Adipocyte (in vitro differentiated cells): ENCODE results near the gene WWC1.

Experiments used
- DNase-seq: peaks from one replicate; pipeline ENCODE4 v3.0.0-alpha.2; 2015; ENCODE audit warnings: low read depth
- H3K27me3 ChIP-seq: replicated peaks from 2 replicates; pipeline ENCODE4 v1.7.0; 2013; ENCODE audit warnings: mild to moderate bottlenecking, low read length, moderate library complexity; ENCODE audit not compliant: control insufficient read depth, insufficient read depth
- H3K36me3 ChIP-seq: 2 replicates; pipeline ENCODE4 v1.7.0; 2013; ENCODE audit warnings: low read length, mild to moderate bottlenecking, moderate library complexity; ENCODE audit not compliant: control insufficient read depth, insufficient read depth, severe bottlenecking
- H3K4me1 ChIP-seq: 2 replicates; pipeline ENCODE4 v1.7.0; 2013; ENCODE audit warnings: mild to moderate bottlenecking, low read length, moderate library complexity; ENCODE audit not compliant: control insufficient read depth, insufficient read depth
- H3K4me3 ChIP-seq: 2 replicates; pipeline ENCODE4 v1.7.0; 2013; ENCODE audit warnings: mild to moderate bottlenecking, low read length, moderate library complexity
- H3K9ac ChIP-seq: 2 replicates; pipeline ENCODE4 v1.7.0; 2013; ENCODE audit warnings: mild to moderate bottlenecking, low read length, moderate library complexity
- H3K9me3 ChIP-seq: 2 replicates; pipeline ENCODE4 v1.7.0; 2013; ENCODE audit warnings: mild to moderate bottlenecking, low read length, moderate library complexity; ENCODE audit not compliant: control insufficient read depth

Gene WWC1

DNA sequence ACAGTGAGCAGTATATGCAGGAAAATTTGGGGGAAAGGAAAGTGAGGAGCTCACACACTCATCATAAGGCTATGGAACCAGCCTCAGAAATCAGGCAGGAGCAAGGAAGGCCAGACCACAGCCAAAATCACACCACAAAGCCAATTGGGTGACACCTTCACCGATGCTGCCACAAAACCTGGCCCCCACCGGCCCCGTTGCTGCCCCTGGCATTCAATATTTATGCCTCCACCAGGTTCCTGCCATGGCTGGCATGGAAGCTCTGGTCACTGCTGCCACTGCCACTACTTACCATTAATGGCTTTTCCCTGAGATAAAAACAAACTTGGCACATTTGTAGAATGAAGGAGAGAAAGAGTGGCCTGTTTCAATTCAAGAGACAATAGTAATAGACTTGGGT is 166.1 kb downstream of the WWC1 start:
- Histone ChIP-seq H3K4me1 (no peaks in the 10 kb centered on the region), H3K4me3 (no peak overlapping the region), H3K9me3 (peaks cover 6% of the 10 kb centered on the region), H3K36me3 (peaks cover 13% of the 10 kb centered on the region), H3K27me3 (no peaks in the 10 kb centered on the region), H3K9ac (no peak overlapping the region)
- DNase-seq, result no peak

DNA sequence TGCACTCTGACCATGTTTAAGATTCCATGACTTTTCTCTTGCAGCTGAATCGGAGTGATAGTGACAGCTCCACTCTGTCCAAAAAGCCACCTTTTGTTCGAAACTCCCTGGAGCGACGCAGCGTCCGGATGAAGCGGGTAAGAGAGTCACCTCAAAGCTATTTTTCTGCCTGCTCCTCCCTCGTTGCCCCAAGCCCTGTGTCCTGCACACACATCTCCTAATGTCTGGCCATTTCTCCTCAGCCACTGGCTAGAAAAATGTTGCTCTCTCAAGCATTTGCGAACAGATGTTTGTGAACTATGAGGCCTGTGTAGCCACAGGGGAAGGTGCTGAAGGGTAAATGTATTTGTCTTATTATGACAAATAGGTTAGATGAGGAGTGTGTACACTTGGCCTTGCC is 169.2 kb downstream of the WWC1 start:
- H3K36me3 ChIP-seq, result peaks cover 13% of the 10 kb centered on the region
- no peak overlapping the region for H3K4me3 ChIP-seq
- no peaks in the 10 kb centered on the region for H3K4me1 ChIP-seq
- DNase-seq, result no peak
- H3K9me3 ChIP-seq, result peaks cover 6% of the 10 kb centered on the region
- H3K27me3 ChIP-seq, result no peaks in the 10 kb centered on the region
- no peak overlapping the region for H3K9ac ChIP-seq

DNA sequence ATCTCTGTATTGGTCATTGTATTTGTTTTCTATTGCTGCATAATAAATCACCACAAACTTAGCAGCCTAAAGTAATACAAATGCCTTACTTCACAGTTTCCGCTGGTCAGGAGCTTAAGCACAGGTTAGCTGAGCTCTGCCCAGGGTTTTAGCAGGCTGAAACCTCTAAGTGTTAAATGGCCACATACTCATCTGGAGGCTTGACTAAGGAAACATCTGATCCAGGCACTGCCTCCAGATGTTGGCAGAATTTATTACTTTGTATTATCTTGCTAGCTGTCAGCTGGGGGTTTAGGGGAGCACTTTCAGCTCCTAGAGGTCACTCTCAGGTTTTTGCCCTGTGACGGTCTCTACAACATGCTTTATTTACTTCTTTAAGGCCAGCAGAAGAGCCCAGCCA is 171.6 kb downstream of the WWC1 start:
- H3K27me3 ChIP-seq, result no peaks in the 10 kb centered on the region
- H3K36me3 ChIP-seq, result peaks cover 6% of the 10 kb centered on the region
- no peak for DNase-seq
- no peaks in the 10 kb centered on the region for H3K4me1 ChIP-seq
- H3K9me3 ChIP-seq, result peaks cover under 1% of the 10 kb centered on the region
- no peak overlapping the region for H3K4me3 ChIP-seq
- H3K9ac ChIP-seq, result no peak overlapping the region

DNA sequence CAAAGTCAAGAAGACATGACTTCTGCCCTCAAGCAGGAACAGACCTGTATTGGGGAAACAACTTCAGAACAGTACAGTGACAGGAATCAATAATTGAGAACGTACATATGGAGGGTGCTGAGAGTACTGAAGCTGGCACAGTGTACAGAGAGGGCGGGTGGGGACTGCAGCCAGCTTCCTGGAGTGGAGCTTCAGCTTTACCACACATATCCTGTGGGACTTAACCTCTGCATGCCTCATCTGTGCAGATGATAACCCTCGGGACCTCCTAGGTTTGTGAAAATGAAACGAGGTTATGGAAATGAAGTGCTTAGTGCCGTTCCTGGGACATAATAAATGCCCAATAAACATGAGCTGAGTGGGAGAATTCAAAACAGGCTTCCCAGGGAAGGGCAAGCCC is 172.8 kb downstream of the WWC1 start:
- no peak for DNase-seq
- Histone ChIP-seq H3K9ac (no peak overlapping the region), H3K36me3 (no peaks in the 10 kb centered on the region), H3K9me3 (no peaks in the 10 kb centered on the region), H3K27me3 (no peaks in the 10 kb centered on the region), H3K4me3 (no peak overlapping the region), H3K4me1 (no peaks in the 10 kb centered on the region)

DNA sequence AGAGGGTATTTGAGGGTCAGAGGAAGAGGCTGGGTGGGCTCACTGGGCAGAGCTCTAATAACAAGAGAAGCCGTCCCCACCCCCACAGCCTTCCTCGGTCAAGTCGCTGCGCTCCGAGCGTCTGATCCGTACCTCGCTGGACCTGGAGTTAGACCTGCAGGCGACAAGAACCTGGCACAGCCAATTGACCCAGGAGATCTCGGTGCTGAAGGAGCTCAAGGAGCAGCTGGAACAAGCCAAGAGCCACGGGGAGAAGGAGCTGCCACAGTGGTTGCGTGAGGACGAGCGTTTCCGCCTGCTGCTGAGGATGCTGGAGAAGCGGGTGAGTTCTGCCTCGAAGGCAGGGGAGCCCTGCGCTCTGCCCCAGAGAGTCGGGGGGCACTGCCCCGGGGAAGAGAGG is 173.2 kb downstream of the WWC1 start:
- no peaks in the 10 kb centered on the region for H3K27me3 ChIP-seq
- DNase-seq, result no peak
- H3K9ac ChIP-seq, result no peak overlapping the region
- H3K36me3 ChIP-seq, result no peaks in the 10 kb centered on the region
- no peak overlapping the region for H3K4me3 ChIP-seq
- H3K4me1 ChIP-seq, result no peaks in the 10 kb centered on the region
- no peaks in the 10 kb centered on the region for H3K9me3 ChIP-seq

DNA sequence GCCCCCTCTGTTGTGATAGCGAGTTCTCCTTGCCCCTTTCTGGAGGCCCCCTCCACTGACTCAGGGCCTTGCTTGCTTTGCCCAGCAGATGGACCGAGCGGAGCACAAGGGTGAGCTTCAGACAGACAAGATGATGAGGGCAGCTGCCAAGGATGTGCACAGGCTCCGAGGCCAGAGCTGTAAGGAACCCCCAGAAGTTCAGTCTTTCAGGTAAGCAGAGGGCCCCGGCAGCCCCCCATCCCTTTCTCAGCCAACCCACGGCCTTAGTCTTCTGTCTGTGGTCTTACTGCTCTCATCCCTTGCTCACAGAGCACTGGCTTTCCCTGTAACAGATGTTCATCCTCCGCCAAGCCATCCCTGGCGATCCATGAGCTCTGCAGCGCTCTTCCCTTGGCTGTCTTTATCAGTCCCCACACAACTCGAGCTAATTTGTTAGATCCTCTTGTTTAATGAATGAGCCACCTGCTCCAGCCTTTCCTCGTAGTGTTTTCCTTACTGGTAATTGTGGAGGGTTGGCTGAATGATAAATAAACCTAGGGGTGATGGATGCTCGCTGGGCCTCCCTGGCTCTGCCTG is 176.4 kb downstream of the WWC1 start:
- no peaks in the 10 kb centered on the region for H3K9me3 ChIP-seq
- H3K9ac ChIP-seq, result no peak overlapping the region
- no peaks in the 10 kb centered on the region for H3K27me3 ChIP-seq
- H3K36me3 ChIP-seq, result no peaks in the 10 kb centered on the region
- H3K4me3 ChIP-seq, result no peak overlapping the region
- peaks cover 16% of the 10 kb centered on the region for H3K4me1 ChIP-seq
- DNase-seq, result no peak

DNA sequence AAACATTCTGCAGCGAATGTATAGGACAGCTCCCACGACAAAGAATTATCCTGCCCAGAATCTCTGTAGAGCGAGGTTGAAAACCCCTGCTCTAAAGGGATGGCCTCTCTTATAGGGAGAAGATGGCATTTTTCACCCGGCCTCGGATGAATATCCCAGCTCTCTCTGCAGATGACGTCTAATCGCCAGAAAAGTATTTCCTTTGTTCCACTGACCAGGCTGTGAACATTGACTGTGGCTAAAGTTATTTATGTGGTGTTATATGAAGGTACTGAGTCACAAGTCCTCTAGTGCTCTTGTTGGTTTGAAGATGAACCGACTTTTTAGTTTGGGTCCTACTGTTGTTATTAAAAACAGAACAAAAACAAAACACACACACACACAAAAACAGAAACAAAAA is 177.4 kb downstream of the WWC1 start:
- H3K4me1 ChIP-seq, result peaks cover 17% of the 10 kb centered on the region
- no peak overlapping the region for H3K9ac ChIP-seq
- H3K4me3 ChIP-seq, result no peak overlapping the region
- DNase-seq, result peak; percentile 31
- no peaks in the 10 kb centered on the region for H3K36me3 ChIP-seq
- no peaks in the 10 kb centered on the region for H3K27me3 ChIP-seq
- H3K9me3 ChIP-seq, result no peaks in the 10 kb centered on the region

DNA sequence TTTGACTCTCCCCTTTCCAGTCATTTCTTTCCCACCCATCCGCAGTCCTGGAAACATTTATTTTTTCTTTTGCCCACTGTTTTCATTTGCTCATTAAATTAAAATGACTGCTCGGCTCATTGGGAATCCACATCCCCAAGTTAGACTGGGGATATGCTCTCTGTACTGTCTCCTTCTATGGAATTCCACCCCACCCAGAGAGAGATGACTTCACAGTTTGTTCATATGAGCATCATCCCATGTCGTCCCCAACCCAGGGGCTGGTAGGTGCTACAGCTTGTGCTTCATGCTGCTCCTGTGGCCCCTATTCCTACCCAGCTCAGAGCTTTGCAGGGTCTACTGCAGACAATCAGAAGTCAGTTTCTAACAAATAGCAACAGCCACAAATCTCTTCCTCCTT is 178.4 kb downstream of the WWC1 start:
- no peak overlapping the region for H3K9ac ChIP-seq
- H3K9me3 ChIP-seq, result no peaks in the 10 kb centered on the region
- no peak for DNase-seq
- H3K36me3 ChIP-seq, result no peaks in the 10 kb centered on the region
- no peaks in the 10 kb centered on the region for H3K27me3 ChIP-seq
- peaks cover 17% of the 10 kb centered on the region for H3K4me1 ChIP-seq
- H3K4me3 ChIP-seq, result no peak overlapping the region

DNA sequence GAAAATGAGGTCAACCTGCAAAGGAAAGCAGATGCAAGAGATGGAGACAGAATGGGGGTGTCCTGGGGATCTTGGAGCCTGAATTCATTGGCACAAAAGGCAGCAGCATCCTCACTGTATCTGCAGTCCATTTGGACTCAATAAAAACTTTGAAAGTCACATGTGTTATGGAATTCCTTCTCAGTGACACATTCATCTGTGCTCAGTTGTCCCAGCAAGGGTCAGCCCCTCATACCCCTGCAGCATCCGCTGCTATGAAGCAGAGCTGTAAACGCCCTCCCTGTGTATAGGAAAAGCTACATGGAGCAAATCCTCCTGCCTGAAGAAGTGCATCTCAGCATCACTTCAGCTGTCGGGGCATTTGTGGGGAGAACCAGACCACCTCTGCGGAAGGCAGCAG is 180.3 kb downstream of the WWC1 start:
- H3K9ac ChIP-seq, result no peak overlapping the region
- no peaks in the 10 kb centered on the region for H3K27me3 ChIP-seq
- no peaks in the 10 kb centered on the region for H3K36me3 ChIP-seq
- no peak overlapping the region for H3K4me3 ChIP-seq
- no peaks in the 10 kb centered on the region for H3K9me3 ChIP-seq
- H3K4me1 ChIP-seq, result peaks cover 19% of the 10 kb centered on the region
- DNase-seq, result peak; percentile 27

DNA sequence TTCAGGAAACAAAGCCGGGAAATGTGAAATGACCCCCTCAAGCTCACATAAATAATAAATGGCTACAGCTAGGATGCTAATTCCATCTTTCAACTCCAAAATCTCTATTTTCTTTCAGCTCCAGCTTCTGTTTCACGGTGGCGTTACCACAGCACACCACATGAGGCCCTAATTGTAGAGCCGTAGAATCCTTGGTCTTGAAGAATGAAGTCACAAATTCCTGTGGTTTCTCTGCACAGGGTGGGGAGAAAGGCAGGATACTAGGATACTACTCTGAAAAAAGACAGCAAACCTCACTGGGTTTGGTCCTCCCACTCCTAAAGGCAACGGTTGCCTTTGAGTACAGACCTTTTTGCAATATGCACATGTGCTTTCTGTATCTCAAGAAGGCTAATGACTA is 180.9 kb downstream of the WWC1 start:
- no peaks in the 10 kb centered on the region for H3K36me3 ChIP-seq
- H3K9ac ChIP-seq, result peak overlapping the region; percentile 32
- H3K4me3 ChIP-seq, result no peak overlapping the region
- DNase-seq, result peak; percentile 94
- H3K4me1 ChIP-seq, result peaks cover 25% of the 10 kb centered on the region
- H3K9me3 ChIP-seq, result no peaks in the 10 kb centered on the region
- H3K27me3 ChIP-seq, result no peaks in the 10 kb centered on the region

DNA sequence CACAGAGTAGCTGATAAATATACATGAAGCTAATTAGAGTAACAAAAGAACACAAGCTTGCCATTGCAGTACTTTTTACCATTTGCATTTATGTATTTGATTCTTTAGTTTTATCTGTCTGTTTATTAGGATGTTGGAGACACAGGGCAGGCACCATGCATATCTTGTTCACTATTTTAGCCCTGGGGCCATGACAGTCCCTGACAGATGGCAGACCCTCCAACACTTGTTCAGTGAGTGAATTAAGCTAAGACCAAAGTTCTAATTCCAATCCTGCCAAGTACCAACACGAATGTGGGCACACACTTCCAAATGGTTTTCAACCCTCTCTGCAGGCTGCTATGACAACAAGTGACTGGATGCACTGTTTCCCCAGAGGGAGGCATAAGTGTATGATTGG is 182.9 kb downstream of the WWC1 start:
- Histone ChIP-seq H3K4me1 (peaks cover 27% of the 10 kb centered on the region), H3K9me3 (no peaks in the 10 kb centered on the region), H3K9ac (no peak overlapping the region), H3K27me3 (no peaks in the 10 kb centered on the region), H3K4me3 (no peak overlapping the region), H3K36me3 (no peaks in the 10 kb centered on the region)
- DNase-seq, result no peak

DNA sequence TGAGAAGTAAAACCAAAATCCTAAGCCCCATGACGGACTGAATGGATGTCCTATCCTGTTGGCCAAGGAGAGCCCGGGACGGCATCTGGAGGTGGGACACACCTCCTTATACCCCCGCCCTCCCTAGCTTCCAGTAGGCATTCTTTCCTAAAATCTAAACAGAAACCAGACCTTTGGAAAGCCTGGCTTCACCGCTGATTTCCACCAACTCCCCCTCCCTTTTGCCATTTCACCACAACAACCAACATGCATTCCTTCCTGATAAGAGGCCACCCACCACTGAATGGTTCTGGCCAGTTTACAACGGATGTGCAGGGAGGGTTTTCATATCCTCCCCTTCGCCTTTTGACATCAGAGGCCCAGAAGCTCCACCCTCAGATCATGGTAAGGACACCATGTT is 185.6 kb downstream of the WWC1 start:
- Histone ChIP-seq H3K27me3 (no peaks in the 10 kb centered on the region), H3K4me1 (peaks cover 19% of the 10 kb centered on the region), H3K36me3 (no peaks in the 10 kb centered on the region), H3K9me3 (no peaks in the 10 kb centered on the region), H3K4me3 (no peak overlapping the region), H3K9ac (no peak overlapping the region)
- peak; percentile 10 for DNase-seq
